Measurements from ENCODE around the gene IL12RB2. TPM values are rescaled to one million over a fixed set of nuclear protein-coding genes. Genes with fewer than 3 reads are reported as not detected.

The IL12RB2 gene
- total and polyA plus RNA-seq, 2 donors (not counting 1 experiment from before 2014, with no cell fraction given): 0.01 TPM; not detected in 1

DNA sequence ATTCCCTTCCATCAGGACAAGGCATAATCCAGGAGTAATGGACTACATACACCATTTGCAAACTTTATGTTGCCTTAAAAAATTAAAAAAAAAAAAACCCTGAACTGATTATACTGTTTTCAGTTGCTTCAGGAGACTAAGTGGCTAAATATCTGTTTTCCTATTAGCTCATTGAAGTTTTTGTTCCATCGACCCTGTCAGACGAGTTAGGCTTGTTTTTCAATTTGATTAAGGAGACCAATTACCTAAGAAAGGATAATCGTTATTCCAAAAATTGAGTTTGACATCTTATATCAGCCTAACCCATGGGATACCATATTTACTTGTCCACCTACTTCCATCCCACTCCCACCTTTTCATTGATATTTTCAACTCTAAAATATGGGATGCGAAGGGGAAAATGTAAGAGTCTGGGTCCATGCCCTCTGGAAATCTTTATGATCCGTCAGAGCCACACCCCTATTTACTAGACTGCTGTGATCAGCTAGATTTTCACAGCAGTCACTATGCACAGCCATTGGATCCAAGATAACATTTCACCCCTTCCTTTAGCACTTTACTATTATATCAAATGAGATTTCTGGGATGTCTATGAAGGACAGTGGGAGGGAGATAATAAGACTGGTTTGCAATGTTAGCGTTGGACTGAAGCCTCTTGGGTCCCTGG is 41.0 kb downstream of the IL12RB2 start:
- no peak for DNase-seq (ENCODE audit: low read depth in 2 of 2)
- Histone ChIP-seq H3K79me2 (ENCODE audit: control insufficient read depth, insufficient read depth, low read length) (no peaks in the 10 kb centered on the region), H3K4me2 (ENCODE audit: extremely low read depth, insufficient read depth, low read length) (no peak overlapping the region), H3K36me3 (ENCODE audit: control insufficient read depth, insufficient read depth, low read length) (no peaks in the 10 kb centered on the region), H3K9me3 (ENCODE audit: control insufficient read depth, insufficient read depth, low read depth, low read length) (no peaks in the 10 kb centered on the region), H3K4me1 (ENCODE audit: control insufficient read depth, extremely low read depth, insufficient read depth, low read length) (no peaks in the 10 kb centered on the region), H4K20me1 (ENCODE audit: control insufficient read depth, extremely low read depth, insufficient read depth, low read length) (no peaks in the 10 kb centered on the region), H3K27me3 (ENCODE audit: control insufficient read depth, insufficient read depth, low read length) (no peaks in the 10 kb centered on the region), H2AFZ (ENCODE audit: low read length) (no peak overlapping the region), H3K27ac (ENCODE audit: insufficient read depth, low read length) (no peak overlapping the region), H3K9ac (ENCODE audit: insufficient read depth, low read length) (no peak overlapping the region), H3K4me3 (replicated peaks in 1 of 4; ENCODE audit: control extremely low read depth in 1 of 4, insufficient read depth in 1 of 4, low read depth in 3 of 4, low read length in 4 of 4) (no peak overlapping the region)
- TF ChIP-seq, protein P1, sequence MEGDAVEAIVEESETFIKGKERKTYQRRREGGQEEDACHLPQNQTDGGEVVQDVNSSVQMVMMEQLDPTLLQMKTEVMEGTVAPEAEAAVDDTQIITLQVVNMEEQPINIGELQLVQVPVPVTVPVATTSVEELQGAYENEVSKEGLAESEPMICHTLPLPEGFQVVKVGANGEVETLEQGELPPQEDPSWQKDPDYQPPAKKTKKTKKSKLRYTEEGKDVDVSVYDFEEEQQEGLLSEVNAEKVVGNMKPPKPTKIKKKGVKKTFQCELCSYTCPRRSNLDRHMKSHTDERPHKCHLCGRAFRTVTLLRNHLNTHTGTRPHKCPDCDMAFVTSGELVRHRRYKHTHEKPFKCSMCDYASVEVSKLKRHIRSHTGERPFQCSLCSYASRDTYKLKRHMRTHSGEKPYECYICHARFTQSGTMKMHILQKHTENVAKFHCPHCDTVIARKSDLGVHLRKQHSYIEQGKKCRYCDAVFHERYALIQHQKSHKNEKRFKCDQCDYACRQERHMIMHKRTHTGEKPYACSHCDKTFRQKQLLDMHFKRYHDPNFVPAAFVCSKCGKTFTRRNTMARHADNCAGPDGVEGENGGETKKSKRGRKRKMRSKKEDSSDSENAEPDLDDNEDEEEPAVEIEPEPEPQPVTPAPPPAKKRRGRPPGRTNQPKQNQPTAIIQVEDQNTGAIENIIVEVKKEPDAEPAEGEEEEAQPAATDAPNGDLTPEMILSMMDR (conservative IDR thresholded peaks at IDR 0.05 in 1 of 2, IDR thresholded peaks at IDR 0.05 in 1 of 2; ENCODE audit: low read depth in 1 of 2, low read length in 2 of 2): no peak
- TF ChIP-seq EZH2 (IDR thresholded peaks at IDR 0.05; ENCODE audit: low read length, missing control alignments): no peak

GRCh38 chr1:67350783-67351182 is 43.1 kb downstream of the IL12RB2 start:
- TF ChIP-seq, protein P1 (conservative IDR thresholded peaks at IDR 0.05 in 1 of 2, IDR thresholded peaks at IDR 0.05 in 1 of 2; ENCODE audit: low read depth in 1 of 2, low read length in 2 of 2): no peak
- TF ChIP-seq EZH2 (IDR thresholded peaks at IDR 0.05; ENCODE audit: low read length, missing control alignments): no peak

DNA sequence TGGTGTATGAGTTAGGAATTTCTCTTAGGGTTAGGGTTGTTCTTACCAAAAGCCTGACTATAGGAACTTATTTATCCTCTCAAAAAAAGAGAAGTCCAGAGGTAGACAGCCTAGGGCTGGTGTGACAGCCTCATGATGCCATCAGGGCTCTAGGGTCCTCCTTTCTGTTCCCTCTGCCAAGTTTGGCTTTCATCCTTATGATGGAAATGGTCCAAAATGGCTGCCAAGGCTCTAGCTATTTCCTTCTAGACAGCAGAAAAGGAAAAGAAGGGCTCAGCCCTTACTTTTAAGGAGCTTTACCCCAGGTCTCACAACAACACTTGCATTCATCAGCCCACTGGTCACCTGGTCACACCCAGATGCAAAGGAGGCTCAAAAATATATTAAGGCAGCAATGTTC is 44.5 kb downstream of the IL12RB2 start:
- no peak overlapping the region for H2AFZ ChIP-seq (ENCODE audit: low read length)
- no peaks in the 10 kb centered on the region for H3K79me2 ChIP-seq (ENCODE audit: control insufficient read depth, insufficient read depth, low read length)
- no peaks in the 10 kb centered on the region for H3K9me3 ChIP-seq (ENCODE audit: control insufficient read depth, insufficient read depth, low read depth, low read length)
- no peak overlapping the region for H3K4me3 ChIP-seq (replicated peaks in 1 of 4; ENCODE audit: control extremely low read depth in 1 of 4, insufficient read depth in 1 of 4, low read depth in 3 of 4, low read length in 4 of 4)
- H3K9ac ChIP-seq (ENCODE audit: insufficient read depth, low read length): no peak overlapping the region
- no peaks in the 10 kb centered on the region for H3K36me3 ChIP-seq (ENCODE audit: control insufficient read depth, insufficient read depth, low read length)
- no peak for DNase-seq (ENCODE audit: low read depth in 2 of 2)
- no peaks in the 10 kb centered on the region for H3K27me3 ChIP-seq (ENCODE audit: control insufficient read depth, insufficient read depth, low read length)
- TF ChIP-seq, protein P1 (conservative IDR thresholded peaks at IDR 0.05 in 1 of 2, IDR thresholded peaks at IDR 0.05 in 1 of 2; ENCODE audit: low read depth in 1 of 2, low read length in 2 of 2): no peak
- TF ChIP-seq EZH2 (IDR thresholded peaks at IDR 0.05; ENCODE audit: low read length, missing control alignments): no peak
- H4K20me1 ChIP-seq (ENCODE audit: control insufficient read depth, extremely low read depth, insufficient read depth, low read length): no peaks in the 10 kb centered on the region
- H3K27ac ChIP-seq (ENCODE audit: insufficient read depth, low read length): no peak overlapping the region
- H3K4me2 ChIP-seq (ENCODE audit: extremely low read depth, insufficient read depth, low read length): no peak overlapping the region
- no peaks in the 10 kb centered on the region for H3K4me1 ChIP-seq (ENCODE audit: control insufficient read depth, extremely low read depth, insufficient read depth, low read length)

More at GRCh38 chr1:67350783-67351182, 43.1 kb downstream of the IL12RB2 start:
- Histone ChIP-seq H2AFZ (ENCODE audit: low read length) (no peak overlapping the region), H3K4me3 (replicated peaks in 1 of 4; ENCODE audit: control extremely low read depth in 1 of 4, insufficient read depth in 1 of 4, low read depth in 3 of 4, low read length in 4 of 4) (no peak overlapping the region), H3K79me2 (ENCODE audit: control insufficient read depth, insufficient read depth, low read length) (no peaks in the 10 kb centered on the region), H3K36me3 (ENCODE audit: control insufficient read depth, insufficient read depth, low read length) (no peaks in the 10 kb centered on the region), H3K27ac (ENCODE audit: insufficient read depth, low read length) (no peak overlapping the region), H4K20me1 (ENCODE audit: control insufficient read depth, extremely low read depth, insufficient read depth, low read length) (no peaks in the 10 kb centered on the region), H3K9ac (ENCODE audit: insufficient read depth, low read length) (no peak overlapping the region), H3K4me1 (ENCODE audit: control insufficient read depth, extremely low read depth, insufficient read depth, low read length) (no peaks in the 10 kb centered on the region), H3K27me3 (ENCODE audit: control insufficient read depth, insufficient read depth, low read length) (no peaks in the 10 kb centered on the region), H3K9me3 (ENCODE audit: control insufficient read depth, insufficient read depth, low read depth, low read length) (no peaks in the 10 kb centered on the region), H3K4me2 (ENCODE audit: extremely low read depth, insufficient read depth, low read length) (no peak overlapping the region)
- no peak for DNase-seq (ENCODE audit: low read depth in 2 of 2)
